ENCODE measurements around the gene EXOC3L1.

- TF ChIP-seq EZH2 (IDR thresholded peaks at IDR 0.05; ENCODE audit: low read depth) (no peak), CTCF (conservative IDR thresholded peaks at IDR 0.05) (no peak)
Observed at GRCh38 chr16:67210069-67210937, 20.4 kb upstream of the EXOC3L1 start.

All from PC-9 (cell line).